ENCODE measurements around the gene GPR137.

Gene GPR137

GRCh38 chr11:64291752-64292459 is 6.3 kb downstream of the GPR137 start:
- H3K79me1 ChIP-seq (ENCODE audit: low read depth, low read length) = peaks cover 2% of the 10 kb centered on the region
- no peak overlapping the region for H3K27ac ChIP-seq (replicated peaks; ENCODE audit: low read length)
- H3K9ac ChIP-seq (ENCODE audit: low read depth, low read length, poor library complexity) = peak overlapping the region; percentile 74
- no peak for DNase-seq (ENCODE audit: low spot score)
- H3K18ac ChIP-seq (ENCODE audit: low read length) = peak overlapping the region; percentile 82
- H4K8ac ChIP-seq (ENCODE audit: low read depth, low read length) = no peak overlapping the region
- H2AK5ac ChIP-seq (ENCODE audit: low read depth, low read length) = peak overlapping the region; percentile 81
- H2BK12ac ChIP-seq (ENCODE audit: low read length) = no peak overlapping the region
- peak overlapping the region; percentile 17 for H2BK5ac ChIP-seq (ENCODE audit: low read length)
- peak overlapping the region; percentile 83 for H3K23ac ChIP-seq (ENCODE audit: low read depth, low read length, poor library complexity)
- peaks cover 41 to 76% (median 75%) of the 10 kb centered on the region in 3 experiments for H3K27me3 ChIP-seq (ENCODE audit: control insufficient read depth in 3 of 3, insufficient read depth in 3 of 3, low read depth in 1 of 3, low read length in 3 of 3)
- no peak overlapping the region for H4K91ac ChIP-seq (ENCODE audit: low read depth, low read length, poor library complexity)
- H3K4ac ChIP-seq (ENCODE audit: low read length) = no peak overlapping the region
- H3K9me3 ChIP-seq (replicated peaks in 1 of 2; ENCODE audit: control insufficient read depth in 2 of 2, insufficient read depth in 1 of 2, low read depth in 1 of 2, low read length in 2 of 2) = no peaks in the 10 kb centered on the region
- peaks cover 6 to 13% of the 10 kb centered on the region in 2 donors for H3K4me1 ChIP-seq (ENCODE audit: control insufficient read depth in 2 of 2, insufficient read depth in 1 of 2, low read depth in 1 of 2, low read length in 2 of 2)
- no peak overlapping the region for H2BK15ac ChIP-seq (ENCODE audit: low read length)
- H3K4me3 ChIP-seq (ENCODE audit: low read length in 2 of 2) = peak overlapping the region; percentile 20 to 68
- peak overlapping the region; percentile 47 for H3K14ac ChIP-seq (ENCODE audit: low read length)
- no peak overlapping the region for H2BK120ac ChIP-seq (ENCODE audit: low read depth, low read length)
- peak overlapping the region; percentile 79 for H2AFZ ChIP-seq (ENCODE audit: low read length)
- H3K36me3 ChIP-seq (replicated peaks in 1 of 2; ENCODE audit: control insufficient read depth in 2 of 2, insufficient read depth in 2 of 2, low read length in 2 of 2) = no peaks in the 10 kb centered on the region
- WGBS, 2 donors (ENCODE audit: extremely low coverage in 2 of 2, insufficient read length in 2 of 2, insufficient replicate concordance in 1 of 2) = no CpG with 5 or more reads among the region's 96 CpGs
- peak overlapping the region; percentile 60 for H3K4me2 ChIP-seq (ENCODE audit: insufficient read depth, low read length, poor library complexity, severe bottlenecking)

DNA sequence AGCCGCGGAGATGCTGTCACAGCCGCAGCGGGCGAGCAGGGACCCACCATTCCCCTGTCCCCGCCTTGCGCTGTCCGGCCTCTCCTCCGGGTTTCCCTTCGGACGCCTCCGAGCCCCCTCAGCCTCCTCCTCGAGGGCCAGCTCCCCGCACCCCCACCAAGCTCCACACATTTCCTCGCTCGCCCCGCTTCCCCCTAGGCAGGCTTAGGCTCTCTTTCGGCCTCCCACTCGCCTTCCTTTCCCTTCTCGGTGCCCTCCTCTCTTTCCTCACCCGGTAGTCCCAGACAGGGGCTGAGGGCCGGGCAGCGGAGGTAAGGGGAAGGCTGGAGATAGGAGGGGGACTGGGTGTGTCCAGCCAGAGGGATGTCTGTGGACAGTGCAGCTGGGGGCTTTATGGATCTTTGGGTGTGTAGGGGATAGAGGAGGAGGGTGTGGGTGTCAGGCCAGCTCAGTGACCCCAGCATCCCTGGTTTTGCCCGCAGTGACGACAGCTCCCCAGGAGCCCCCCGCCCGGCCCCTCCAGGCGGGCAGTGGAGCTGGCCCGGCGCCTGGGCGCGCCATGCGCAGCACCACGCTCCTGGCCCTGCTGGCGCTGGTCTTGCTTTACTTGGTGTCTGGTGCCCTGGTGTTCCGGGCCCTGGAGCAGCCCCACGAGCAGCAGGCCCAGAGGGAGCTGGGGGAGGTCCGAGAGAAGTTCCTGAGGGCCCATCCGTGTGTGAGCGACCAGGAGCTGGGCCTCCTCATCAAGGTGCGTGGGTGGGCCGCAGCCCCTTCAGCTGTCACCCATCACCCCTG is 7.0 kb downstream of the GPR137 start:
- Histone ChIP-seq H2BK12ac (ENCODE audit: low read length) (peak overlapping the region; percentile 16), H3K4me1 (ENCODE audit: control insufficient read depth in 2 of 2, insufficient read depth in 1 of 2, low read depth in 1 of 2, low read length in 2 of 2) (peaks cover 6 to 18% of the 10 kb centered on the region in 2 donors), H3K4me2 (ENCODE audit: insufficient read depth, low read length, poor library complexity, severe bottlenecking) (peak overlapping the region; percentile 60), H3K36me3 (replicated peaks in 1 of 2; ENCODE audit: control insufficient read depth in 2 of 2, insufficient read depth in 2 of 2, low read length in 2 of 2) (no peaks in the 10 kb centered on the region), H3K4me3 (ENCODE audit: low read length in 2 of 2) (no peak overlapping the region), H2AK5ac (ENCODE audit: low read depth, low read length) (peak overlapping the region; percentile 81), H2BK15ac (ENCODE audit: low read length) (peak overlapping the region; percentile 34), H3K79me1 (ENCODE audit: low read depth, low read length) (peaks cover 2% of the 10 kb centered on the region), H3K9me3 (replicated peaks in 1 of 2; ENCODE audit: control insufficient read depth in 2 of 2, insufficient read depth in 1 of 2, low read depth in 1 of 2, low read length in 2 of 2) (no peaks in the 10 kb centered on the region), H3K14ac (ENCODE audit: low read length) (peak overlapping the region; percentile 67), H3K9ac (ENCODE audit: low read depth, low read length, poor library complexity) (peak overlapping the region; percentile 74), H3K4ac (ENCODE audit: low read length) (no peak overlapping the region), H3K18ac (ENCODE audit: low read length) (peak overlapping the region; percentile 82), H3K27ac (replicated peaks; ENCODE audit: low read length) (no peak overlapping the region), H3K27me3 (ENCODE audit: control insufficient read depth in 3 of 3, insufficient read depth in 3 of 3, low read depth in 1 of 3, low read length in 3 of 3) (peaks cover 48 to 84% (median 83%) of the 10 kb centered on the region in 3 experiments), H2BK120ac (ENCODE audit: low read depth, low read length) (no peak overlapping the region), H2AFZ (ENCODE audit: low read length) (peak overlapping the region; percentile 79), H2BK5ac (ENCODE audit: low read length) (peak overlapping the region; percentile 17), H4K91ac (ENCODE audit: low read depth, low read length, poor library complexity) (no peak overlapping the region), H3K23ac (ENCODE audit: low read depth, low read length, poor library complexity) (peak overlapping the region; percentile 94), H4K8ac (ENCODE audit: low read depth, low read length) (peak overlapping the region; percentile 31)
- no CpG with 5 or more reads among the region's 42 CpGs for WGBS, 2 donors (ENCODE audit: extremely low coverage in 2 of 2, insufficient read length in 2 of 2, insufficient replicate concordance in 1 of 2)
- DNase-seq (ENCODE audit: low spot score) = no peak

DNA sequence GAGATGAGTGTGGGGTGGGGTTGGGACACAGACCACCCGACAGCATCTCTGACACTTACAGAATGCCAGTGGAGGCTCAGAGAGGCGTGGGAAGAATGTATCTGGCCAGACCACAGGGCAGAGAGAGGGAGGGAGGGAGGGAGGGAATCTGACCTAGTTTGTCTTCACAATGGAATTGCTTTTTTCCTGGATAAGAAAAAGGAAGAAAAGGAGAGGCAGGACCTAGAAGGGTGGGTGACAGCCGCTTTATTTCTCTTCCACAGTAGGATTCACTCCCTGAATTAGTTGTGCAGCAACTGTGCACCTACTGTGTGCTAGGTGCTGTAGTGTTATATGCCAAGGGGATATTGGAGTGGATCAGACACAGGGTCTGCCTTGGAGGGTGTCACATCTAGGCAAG is 9.1 kb downstream of the GPR137 start:
- Histone ChIP-seq H2AFZ (ENCODE audit: low read length) (no peak overlapping the region), H2BK15ac (ENCODE audit: low read length) (no peak overlapping the region), H3K23ac (ENCODE audit: low read depth, low read length, poor library complexity) (no peak overlapping the region), H2BK120ac (ENCODE audit: low read depth, low read length) (no peak overlapping the region), H3K4me1 (ENCODE audit: control insufficient read depth in 2 of 2, insufficient read depth in 1 of 2, low read depth in 1 of 2, low read length in 2 of 2) (peaks cover 6 to 23% of the 10 kb centered on the region in 2 donors), H3K4me3 (ENCODE audit: low read length in 2 of 2) (no peak overlapping the region), H3K79me1 (ENCODE audit: low read depth, low read length) (no peaks in the 10 kb centered on the region), H2AK5ac (ENCODE audit: low read depth, low read length) (no peak overlapping the region), H3K36me3 (replicated peaks in 1 of 2; ENCODE audit: control insufficient read depth in 2 of 2, insufficient read depth in 2 of 2, low read length in 2 of 2) (no peaks in the 10 kb centered on the region), H3K14ac (ENCODE audit: low read length) (no peak overlapping the region), H3K27me3 (ENCODE audit: control insufficient read depth in 3 of 3, insufficient read depth in 3 of 3, low read depth in 1 of 3, low read length in 3 of 3) (peaks cover 62 to 99% (median 98%) of the 10 kb centered on the region in 3 experiments), H2BK5ac (ENCODE audit: low read length) (no peak overlapping the region), H3K4me2 (ENCODE audit: insufficient read depth, low read length, poor library complexity, severe bottlenecking) (no peak overlapping the region), H3K4ac (ENCODE audit: low read length) (no peak overlapping the region), H4K91ac (ENCODE audit: low read depth, low read length, poor library complexity) (no peak overlapping the region), H3K9me3 (replicated peaks in 1 of 2; ENCODE audit: control insufficient read depth in 2 of 2, insufficient read depth in 1 of 2, low read depth in 1 of 2, low read length in 2 of 2) (no peaks in the 10 kb centered on the region), H4K8ac (ENCODE audit: low read depth, low read length) (no peak overlapping the region), H2BK12ac (ENCODE audit: low read length) (no peak overlapping the region), H3K18ac (ENCODE audit: low read length) (no peak overlapping the region), H3K9ac (ENCODE audit: low read depth, low read length, poor library complexity) (no peak overlapping the region), H3K27ac (replicated peaks; ENCODE audit: low read length) (no peak overlapping the region)
- WGBS, 2 donors (ENCODE audit: extremely low coverage in 2 of 2, insufficient read length in 2 of 2, insufficient replicate concordance in 1 of 2) = no CpG with 5 or more reads among the region's 3 CpGs
- DNase-seq (ENCODE audit: low spot score) = no peak

- peaks cover 8 to 32% of the 10 kb centered on the region in 2 donors for H3K4me1 ChIP-seq (ENCODE audit: control insufficient read depth in 2 of 2, insufficient read depth in 1 of 2, low read depth in 1 of 2, low read length in 2 of 2)
Observed at GRCh38 chr11:64295760-64296159, 10.1 kb downstream of the GPR137 start.

More at GRCh38 chr11:64295760-64296159, 10.1 kb downstream of the GPR137 start:
- Histone ChIP-seq H2BK120ac (ENCODE audit: low read depth, low read length) (no peak overlapping the region), H3K27ac (replicated peaks; ENCODE audit: low read length) (no peak overlapping the region), H3K9me3 (replicated peaks in 1 of 2; ENCODE audit: control insufficient read depth in 2 of 2, insufficient read depth in 1 of 2, low read depth in 1 of 2, low read length in 2 of 2) (no peaks in the 10 kb centered on the region), H3K36me3 (replicated peaks in 1 of 2; ENCODE audit: control insufficient read depth in 2 of 2, insufficient read depth in 2 of 2, low read length in 2 of 2) (no peaks in the 10 kb centered on the region), H3K23ac (ENCODE audit: low read depth, low read length, poor library complexity) (no peak overlapping the region), H4K91ac (ENCODE audit: low read depth, low read length, poor library complexity) (no peak overlapping the region), H4K8ac (ENCODE audit: low read depth, low read length) (no peak overlapping the region), H3K9ac (ENCODE audit: low read depth, low read length, poor library complexity) (no peak overlapping the region), H2AFZ (ENCODE audit: low read length) (no peak overlapping the region), H3K4me3 (ENCODE audit: low read length in 2 of 2) (no peak overlapping the region), H3K4ac (ENCODE audit: low read length) (no peak overlapping the region), H3K27me3 (ENCODE audit: control insufficient read depth in 3 of 3, insufficient read depth in 3 of 3, low read depth in 1 of 3, low read length in 3 of 3) (peaks cover 66 to 99% (median 98%) of the 10 kb centered on the region in 3 experiments), H3K18ac (ENCODE audit: low read length) (no peak overlapping the region), H2AK5ac (ENCODE audit: low read depth, low read length) (no peak overlapping the region), H3K14ac (ENCODE audit: low read length) (no peak overlapping the region), H3K4me2 (ENCODE audit: insufficient read depth, low read length, poor library complexity, severe bottlenecking) (no peak overlapping the region), H3K79me1 (ENCODE audit: low read depth, low read length) (no peaks in the 10 kb centered on the region), H2BK12ac (ENCODE audit: low read length) (no peak overlapping the region), H2BK5ac (ENCODE audit: low read length) (no peak overlapping the region), H2BK15ac (ENCODE audit: low read length) (no peak overlapping the region)
- no CpG with 5 or more reads among the region's 4 CpGs for WGBS, 2 donors (ENCODE audit: extremely low coverage in 2 of 2, insufficient read length in 2 of 2, insufficient replicate concordance in 1 of 2)
- no peak for DNase-seq (ENCODE audit: low spot score)

Data from neuronal stem cell (in vitro differentiated cells).